Progenitor cell of endocrine pancreas (in vitro differentiated cells): Measurements from ENCODE around the gene DENND1A. TPM values are rescaled to one million over a fixed set of nuclear protein-coding genes. Genes with fewer than 3 reads are reported as not detected.

Experiments
- DNase-seq: peaks from one replicate; pipeline ENCODE4 v3.0.0; 2021; ENCODE audit warnings: low spot score; ENCODE audit not compliant: unreplicated experiment
- H3K27ac Mint-ChIP-seq: 2 replicates; pipeline ENCODE4 v1.8.0; 2021; ENCODE audit warnings: mild to moderate bottlenecking, moderate library complexity, mixed read lengths
- H3K27me3 Mint-ChIP-seq: 2 replicates; pipeline ENCODE4 v1.8.0; 2021; ENCODE audit warnings: mixed read lengths
- H3K36me3 Mint-ChIP-seq: 2 replicates; pipeline ENCODE4 v1.8.0; 2022; ENCODE audit warnings: mixed read lengths; ENCODE audit not compliant: insufficient read depth
- H3K4me1 Mint-ChIP-seq: 2 replicates; pipeline ENCODE4 v1.8.0; 2021; ENCODE audit warnings: low read depth, mixed read lengths
- H3K4me3 Mint-ChIP-seq: 2 replicates; pipeline ENCODE4 v1.8.0; 2021; ENCODE audit warnings: low read depth, mild to moderate bottlenecking, moderate library complexity, mixed read lengths
- H3K9me3 Mint-ChIP-seq: 2 replicates; pipeline ENCODE4 v1.8.0; 2021; ENCODE audit warnings: low read depth, mixed read lengths
- CTCF ChIP-seq: fragments of 200-600 bp; sonication (generic); IDR thresholded peaks from one replicate; pipeline ENCODE4 v1.5.0; 2021; ENCODE audit warnings: antibody characterized with exemption, mild to moderate bottlenecking; ENCODE audit not compliant: unreplicated experiment
- total RNA-seq: library from RNA; stranded (reverse); gene quantifications from 2 replicates; pipeline ENCODE4 v1.2.1, GENCODE V29; 2021

Gene DENND1A
- total RNA-seq, 1 donor from 2014 or later: 20.1 TPM

- peaks cover 35% of the 10 kb centered on the region for H3K4me1 Mint-ChIP-seq
- H3K9me3 Mint-ChIP-seq: no peaks in the 10 kb centered on the region
- no peak for TF ChIP-seq CTCF
- H3K36me3 Mint-ChIP-seq: no peaks in the 10 kb centered on the region
- H3K27ac Mint-ChIP-seq: no peak overlapping the region
- peaks cover 12% of the 10 kb centered on the region for H3K27me3 Mint-ChIP-seq
- no peak overlapping the region for H3K4me3 Mint-ChIP-seq
- no peak for DNase-seq
Observed at GRCh38 chr9:123480791-123481190, 449.1 kb downstream of the DENND1A start.

DNA sequence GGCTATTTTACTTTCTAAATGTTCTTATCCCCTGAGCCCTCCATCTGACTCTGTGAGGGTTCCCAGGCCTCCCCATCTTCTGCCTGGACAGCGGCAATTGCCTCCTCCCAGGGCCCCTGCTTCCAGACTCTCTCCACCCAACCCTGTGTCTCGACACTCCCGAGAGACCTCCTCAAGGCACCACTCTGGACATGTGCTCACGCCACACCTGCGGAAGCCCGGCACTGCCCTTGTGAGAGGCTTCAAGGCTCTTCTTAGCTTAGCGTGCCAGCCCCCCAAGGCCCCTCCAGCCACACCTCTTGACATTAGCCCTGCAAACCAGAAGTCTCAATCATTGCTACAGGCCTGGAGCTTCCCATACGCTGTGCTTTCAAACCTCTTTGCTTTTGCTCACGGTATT lies 449.8 kb downstream of the DENND1A start:
- no peak for DNase-seq
- no peak for TF ChIP-seq CTCF
- peaks cover 29% of the 10 kb centered on the region for H3K4me1 Mint-ChIP-seq
- no peaks in the 10 kb centered on the region for H3K36me3 Mint-ChIP-seq
- H3K27ac Mint-ChIP-seq: no peak overlapping the region
- no peak overlapping the region for H3K4me3 Mint-ChIP-seq
- H3K27me3 Mint-ChIP-seq: peaks cover 12% of the 10 kb centered on the region
- no peaks in the 10 kb centered on the region for H3K9me3 Mint-ChIP-seq

GRCh38 chr9:123478967-123479602 lies 450.8 kb downstream of the DENND1A start:
- Mint-ChIP-seq H3K4me1 (peaks cover 18% of the 10 kb centered on the region), H3K27ac (no peak overlapping the region), H3K4me3 (no peak overlapping the region), H3K9me3 (no peaks in the 10 kb centered on the region), H3K27me3 (peaks cover 12% of the 10 kb centered on the region), H3K36me3 (no peaks in the 10 kb centered on the region)
- no peak for TF ChIP-seq CTCF
- no peak for DNase-seq

DNA sequence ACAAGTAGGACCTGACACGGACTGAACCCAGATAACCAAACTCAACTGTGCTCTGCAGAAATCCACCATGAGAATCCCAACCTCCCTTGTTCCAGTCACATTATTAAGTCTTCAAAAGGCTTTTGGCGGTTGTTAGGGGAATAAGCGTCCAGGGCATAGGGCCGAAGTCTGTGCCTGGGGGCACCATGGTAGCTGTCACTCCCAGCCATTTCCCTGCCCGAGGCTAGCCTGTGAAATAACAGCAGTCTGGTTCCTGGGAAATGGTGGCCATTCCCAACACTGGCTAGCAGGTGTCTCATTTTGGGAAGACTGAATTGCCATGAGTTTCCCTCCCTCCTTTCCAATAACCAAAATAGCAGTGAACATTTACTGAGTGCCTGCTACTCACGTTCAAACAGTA lies 451.8 kb downstream of the DENND1A start:
- Mint-ChIP-seq H3K27ac (no peak overlapping the region), H3K4me3 (no peak overlapping the region), H3K9me3 (no peaks in the 10 kb centered on the region), H3K36me3 (no peaks in the 10 kb centered on the region), H3K27me3 (peaks cover 12% of the 10 kb centered on the region), H3K4me1 (peaks cover 12% of the 10 kb centered on the region)
- no peak for TF ChIP-seq CTCF
- no peak for DNase-seq

- Mint-ChIP-seq H3K9me3 (no peaks in the 10 kb centered on the region), H3K27ac (no peak overlapping the region), H3K27me3 (peaks cover 7% of the 10 kb centered on the region), H3K4me1 (peaks cover 9% of the 10 kb centered on the region), H3K36me3 (peaks cover 2% of the 10 kb centered on the region), H3K4me3 (no peak overlapping the region)
- no peak for TF ChIP-seq CTCF
- DNase-seq: no peak
Observed at GRCh38 chr9:123475407-123475806, 454.5 kb downstream of the DENND1A start.
